Stomach (tissue), 4 donors: ENCODE results near the gene DDR1.

Source experiments
- CTCF ChIP-seq, 7 experiments: fragments of 450-650 bp in 4 of 7; fragments of 200-600 bp in 3 of 7; sonication (generic) in 3 of 7; IDR thresholded peaks; one replicate each; pipeline ENCODE4 v1.5.1; 2016 to 2019; ENCODE audit warnings: antibody characterized with exemption in 7 of 7, control low read depth in 2 of 7, mild to moderate bottlenecking in 1 of 7
- EP300 ChIP-seq: sonication (generic); formaldehyde crosslinking; IDR thresholded peaks from one replicate; pipeline ENCODE4 v1.6.1; 2017; ENCODE audit warnings: antibody characterized with exemption
- POLR2A ChIP-seq, 4 donors: fragments of 450-650 bp; IDR thresholded peaks; one replicate each; pipeline ENCODE4 v1.6.1; 2016; ENCODE audit warnings: antibody characterized with exemption in 4 of 4, control low read depth in 2 of 4, mild to moderate bottlenecking in 1 of 4, moderate library complexity in 1 of 4
- POLR2AphosphoS5 ChIP-seq, 3 donors: sonication (generic); formaldehyde crosslinking; IDR thresholded peaks; one replicate each; pipeline ENCODE4 v1.6.1; 2016; ENCODE audit warnings: antibody characterized with exemption in 3 of 3

GRCh38 chr6:30896541-30896940 lies 12.2 kb downstream of the DDR1 start:
- TF ChIP-seq EP300 (no peak), POLR2A (IDR thresholded peaks at IDR 0.05) (no peak), CTCF (IDR thresholded peaks at IDR 0.05) (no peak), POLR2AphosphoS5 (IDR thresholded peaks at IDR 0.05) (no peak)
